Measurements from ENCODE around the gene CD99L2.
"Not testable (repeated sequence)": the region's sequence is repeated elsewhere in the genome, so short reads cannot be mapped to it uniquely, and the experiment has no call there.

CD99L2 gene

DNA sequence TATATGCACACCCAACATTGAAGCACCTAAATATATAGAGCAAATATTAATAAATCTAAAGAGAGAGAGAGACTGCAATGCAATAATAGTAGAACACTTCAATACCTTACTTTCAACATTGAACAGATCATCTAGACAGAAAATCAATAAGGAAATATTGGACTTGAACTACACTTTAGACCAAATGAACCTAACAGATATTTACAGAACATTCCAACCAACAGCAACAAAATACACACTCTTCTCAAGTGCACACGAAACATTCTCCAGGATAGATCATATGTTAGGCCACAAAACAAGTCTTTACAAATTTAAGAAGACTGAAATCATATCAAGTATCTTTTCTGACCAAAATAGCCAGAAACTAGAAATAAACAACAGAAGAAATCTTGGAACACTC, 66.6 kb downstream of the CD99L2 start:
- no peak for TF ChIP-seq CTCF (IDR thresholded peaks at IDR 0.05; ENCODE audit: low read depth, low read length)
- TF ChIP-seq MAX (IDR thresholded peaks at IDR 0.05; ENCODE audit: low read depth, low read length) = no peak
- TF ChIP-seq MYC (IDR thresholded peaks at IDR 0.05; ENCODE audit: low read depth, low read length) = no peak
- no peak for TF ChIP-seq POLR2A (IDR thresholded peaks at IDR 0.05; ENCODE audit: extremely low read depth, insufficient read length)
- DNase-seq (ENCODE audit: low read depth) = no peak
- no peak overlapping the region for H3K4me3 ChIP-seq (ENCODE audit: low read depth, low read length)

- no peak for TF ChIP-seq MYC (IDR thresholded peaks at IDR 0.05; ENCODE audit: low read depth, low read length)
- TF ChIP-seq CTCF (IDR thresholded peaks at IDR 0.05; ENCODE audit: low read depth, low read length) = no peak
- no peak for TF ChIP-seq MAX (IDR thresholded peaks at IDR 0.05; ENCODE audit: low read depth, low read length)
- no peak for TF ChIP-seq POLR2A (IDR thresholded peaks at IDR 0.05; ENCODE audit: extremely low read depth, insufficient read length)
- no peak for DNase-seq (ENCODE audit: low read depth)
- no peak overlapping the region for H3K4me3 ChIP-seq (ENCODE audit: low read depth, low read length)
These were observed 69.7 kb downstream of the CD99L2 start for GRCh38 chrX:150828785-150829184.

- H3K4me3 ChIP-seq (ENCODE audit: low read depth, low read length); DNase-seq (ENCODE audit: low read depth): not testable (repeated sequence)
These were observed 74.1 kb downstream of the CD99L2 start for GRCh38 chrX:150824352-150824751.

DNA sequence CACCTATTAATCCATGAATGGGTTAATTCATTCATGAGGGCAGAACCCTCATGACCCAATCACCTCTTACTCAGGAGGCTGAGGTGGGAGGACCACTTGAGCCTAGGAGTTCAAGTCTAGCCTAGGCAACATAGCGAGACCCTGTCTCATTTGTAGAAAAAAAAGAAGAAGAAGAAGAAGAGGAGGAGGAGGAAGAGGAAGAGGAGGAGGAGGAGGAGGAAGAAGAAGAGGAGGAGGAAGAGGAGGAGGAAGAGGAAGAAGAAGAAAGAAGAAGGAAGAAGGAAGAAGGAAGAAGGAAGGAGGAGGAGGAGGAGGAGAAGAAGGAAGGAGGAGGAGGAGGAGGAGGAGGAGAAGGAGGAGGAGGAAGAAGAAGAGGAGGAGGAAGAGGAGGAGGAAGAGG, 74.6 kb downstream of the CD99L2 start:
- not testable (repeated sequence) for DNase-seq (ENCODE audit: low read depth); H3K4me3 ChIP-seq (ENCODE audit: low read depth, low read length)

DNA sequence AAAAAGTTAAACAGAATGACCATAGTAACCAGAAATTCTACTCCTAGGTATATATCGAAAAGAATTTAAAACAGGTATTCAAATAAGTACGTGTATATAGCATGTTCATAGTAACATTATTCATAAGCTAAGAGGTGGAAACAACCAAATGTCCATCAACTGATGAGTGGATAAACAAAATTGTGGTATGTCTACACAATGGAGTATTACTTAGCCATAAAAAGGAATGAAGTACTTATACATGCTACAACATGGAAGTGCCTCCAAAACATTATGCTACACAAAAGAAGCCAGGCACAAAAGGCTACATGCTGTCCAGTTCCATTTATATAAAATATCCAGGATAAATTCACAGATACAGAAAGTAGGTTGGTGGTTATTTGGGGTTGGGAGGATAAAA, 76.5 kb downstream of the CD99L2 start:
- no peak for TF ChIP-seq MYC (IDR thresholded peaks at IDR 0.05; ENCODE audit: low read depth, low read length)
- no peak for TF ChIP-seq POLR2A (IDR thresholded peaks at IDR 0.05; ENCODE audit: extremely low read depth, insufficient read length)
- no peak for TF ChIP-seq CTCF (IDR thresholded peaks at IDR 0.05; ENCODE audit: low read depth, low read length)
- TF ChIP-seq MAX (IDR thresholded peaks at IDR 0.05; ENCODE audit: low read depth, low read length) = no peak
- no peak overlapping the region for H3K4me3 ChIP-seq (ENCODE audit: low read depth, low read length)
- DNase-seq (ENCODE audit: low read depth) = no peak

DNA sequence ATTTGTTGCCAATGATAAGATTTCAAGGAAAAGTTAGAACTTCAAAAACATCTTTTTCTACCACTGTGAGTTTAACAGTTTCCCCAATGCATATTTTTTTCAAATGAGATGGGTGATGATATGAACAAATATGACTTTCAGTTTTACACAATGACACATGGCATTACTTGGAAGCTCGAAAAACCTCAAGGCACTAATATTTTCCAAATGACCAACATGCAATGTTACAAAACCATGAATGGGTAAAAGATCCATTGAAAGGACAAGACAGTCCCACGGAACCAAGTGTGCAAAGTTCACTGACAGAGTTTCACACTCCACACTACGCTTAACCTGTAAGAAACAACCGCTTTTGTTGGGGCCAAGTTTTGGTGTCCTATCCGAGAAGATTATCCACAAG, 84.5 kb downstream of the CD99L2 start:
- no peak for TF ChIP-seq MYC (IDR thresholded peaks at IDR 0.05; ENCODE audit: low read depth, low read length)
- no peak for TF ChIP-seq POLR2A (IDR thresholded peaks at IDR 0.05; ENCODE audit: extremely low read depth, insufficient read length)
- no peak for TF ChIP-seq CTCF (IDR thresholded peaks at IDR 0.05; ENCODE audit: low read depth, low read length)
- TF ChIP-seq MAX (IDR thresholded peaks at IDR 0.05; ENCODE audit: low read depth, low read length) = no peak
- no peak for DNase-seq (ENCODE audit: low read depth)

GRCh38 chrX:150806827-150807226, 91.6 kb downstream of the CD99L2 start:
- DNase-seq (ENCODE audit: low read depth) = no peak
- TF ChIP-seq POLR2A (IDR thresholded peaks at IDR 0.05; ENCODE audit: extremely low read depth, insufficient read length) = no peak
- no peak for TF ChIP-seq CTCF (IDR thresholded peaks at IDR 0.05; ENCODE audit: low read depth, low read length)
- no peak for TF ChIP-seq MYC (IDR thresholded peaks at IDR 0.05; ENCODE audit: low read depth, low read length)
- no peak for TF ChIP-seq MAX (IDR thresholded peaks at IDR 0.05; ENCODE audit: low read depth, low read length)
- H3K4me3 ChIP-seq (ENCODE audit: low read depth, low read length) = no peak overlapping the region

More for the DNA sequence above, 84.5 kb downstream of the CD99L2 start:
- no peak overlapping the region for H3K4me3 ChIP-seq (ENCODE audit: low read depth, low read length)
